H1 (cell line): ENCODE results near the gene DPY19L2. TPM values are rescaled to one million over a fixed set of nuclear protein-coding genes. Genes with fewer than 3 reads are reported as not detected.
"Not testable (repeated sequence)": the region's sequence is repeated elsewhere in the genome, so short reads cannot be mapped to it uniquely, and the experiment has no call there.

Experiments used
- CTCF ChIA-PET: fragments of 300-600 bp; sonication (Branson Sonifier 250); formaldehyde crosslinking; loops from one replicate; lab custom pipeline; 2021; ENCODE audit not compliant: partially characterized antibody; lab: Charles Lee
- POLR2A ChIA-PET: fragments of 300-600 bp; sonication (Branson Sonifier 250); formaldehyde crosslinking; loops from one replicate; lab custom pipeline; 2021; ENCODE audit warnings: inconsistent platforms; ENCODE audit not compliant: partially characterized antibody; lab: Charles Lee
- DNase-seq, 2 experiments: peaks; one replicate each; pipeline versions ENCODE4 v3.0.0 to v3.0.0-alpha.2; 2010 to 2022; ENCODE audit warnings: low spot score in 2 of 2, low read depth in 1 of 2, mixed read lengths in 1 of 2
- FAIRE-seq: peaks from 2 replicates; lab custom pipeline; 2011; peaks lifted over from hg19 to GRCh38; lab: Jason Lieb, UNC
- H2AFZ ChIP-seq: 2 replicates; pipeline ENCODE4 v1.8.1; 2012; ENCODE audit warnings: low read length, inconsistent platforms
- H2AK5ac ChIP-seq: 2 replicates; pipeline ENCODE4 v1.6.1; 2013; ENCODE audit warnings: low read depth, low read length
- H2BK120ac ChIP-seq: replicated peaks from 2 replicates; pipeline ENCODE3; 2013; ENCODE audit warnings: low read depth, low read length, inconsistent platforms
- H2BK12ac ChIP-seq: 2 replicates; pipeline ENCODE4 v1.6.1; 2013; ENCODE audit warnings: low read depth, low read length
- H2BK15ac ChIP-seq: 2 replicates; pipeline ENCODE4 v1.6.1; 2013; ENCODE audit warnings: low read length
- H2BK20ac ChIP-seq: 2 replicates; pipeline ENCODE4 v1.6.1; 2013; ENCODE audit warnings: low read length
- H2BK5ac ChIP-seq: 2 replicates; pipeline ENCODE4 v1.6.1; 2013; ENCODE audit warnings: low read depth, low read length
- H3K14ac ChIP-seq: 2 replicates; pipeline ENCODE4 v1.6.1; 2013; ENCODE audit warnings: inconsistent platforms; ENCODE audit not compliant: insufficient read length
- H3K18ac ChIP-seq: 2 replicates; pipeline ENCODE4 v1.6.1; 2013; ENCODE audit warnings: low read length; ENCODE audit errors: extremely low read depth
- H3K23ac ChIP-seq: 2 replicates; pipeline ENCODE4 v1.6.1; 2013; ENCODE audit warnings: inconsistent platforms; ENCODE audit not compliant: insufficient read length
- H3K23me2 ChIP-seq: 2 replicates; pipeline ENCODE4 v1.6.1; 2013; ENCODE audit warnings: low read depth, low read length
- H3K27ac ChIP-seq: 2 replicates; pipeline ENCODE4 v1.6.1; 2011; ENCODE audit warnings: low read depth, low read length, inconsistent platforms
- H3K27me3 ChIP-seq, 4 experiments: replicated peaks in 1 of 4; 1 replicate in 1 of 4; 2 replicates in 3 of 4; pipeline versions ENCODE4 v1.6.1 to v1.8.1; 2011 to 2013; ENCODE audit warnings: low read length in 3 of 4, mild to moderate bottlenecking in 3 of 4, inconsistent platforms in 2 of 4, mixed read lengths in 2 of 4, moderate library complexity in 1 of 4; ENCODE audit not compliant: control insufficient read depth in 3 of 4, insufficient read depth in 3 of 4; ENCODE audit errors: extremely low read depth in 1 of 4
- H3K36me3 ChIP-seq, 4 experiments: 2 replicates each; pipeline versions ENCODE4 v1.6.1 to v1.8.1; 2011 to 2013; ENCODE audit warnings: mild to moderate bottlenecking in 4 of 4, low read length in 3 of 4, moderate library complexity in 2 of 4, control low read depth in 1 of 4, inconsistent platforms in 1 of 4; ENCODE audit not compliant: insufficient read depth in 4 of 4, control insufficient read depth in 2 of 4
- H3K4ac ChIP-seq: replicated peaks from 2 replicates; pipeline ENCODE3; 2013; ENCODE audit warnings: low read length, low read depth, mixed read lengths, inconsistent platforms; ENCODE audit not compliant: insufficient read length
- H3K4me1 ChIP-seq, 4 experiments: replicated peaks in 1 of 4; 1 replicate in 1 of 4; 2 replicates in 3 of 4; pipeline versions ENCODE4 v1.6.1 to v1.8.1; 2011 to 2013; ENCODE audit warnings: low read length in 3 of 4, inconsistent platforms in 2 of 4, mixed read lengths in 1 of 4; ENCODE audit not compliant: insufficient read depth in 4 of 4, control insufficient read depth in 3 of 4
- H3K4me2 ChIP-seq, 2 experiments: 2 replicates each; pipeline versions ENCODE4 v1.6.1 to v1.8.1; 2011 to 2013; ENCODE audit warnings: low read depth in 2 of 2, low read length in 2 of 2, control low read depth in 1 of 2, inconsistent platforms in 1 of 2, mild to moderate bottlenecking in 1 of 2; ENCODE audit not compliant: insufficient read depth in 1 of 2
- H3K4me3 ChIP-seq, 4 experiments: fragments of 200-600, 300-600 bp in 1 of 4; sonication (generic), shearing (Covaris generic), sonication (Bioruptor Twin) in 1 of 4; 2 replicates each; pipeline versions ENCODE4 v1.5.1 to v1.8.1; 2011 to 2016; ENCODE audit warnings: low read length in 4 of 4, low read depth in 3 of 4, control low read depth in 2 of 4, inconsistent platforms in 2 of 4, mild to moderate bottlenecking in 2 of 4, mixed read lengths in 1 of 4, moderate library complexity in 1 of 4; ENCODE audit not compliant: insufficient read depth in 2 of 4; ENCODE audit errors: extremely low read depth in 1 of 4
- H3K56ac ChIP-seq: replicated peaks from 2 replicates; pipeline ENCODE3; 2013; ENCODE audit warnings: low read depth, mild to moderate bottlenecking, mixed read lengths, low read length, inconsistent platforms; ENCODE audit not compliant: insufficient read length
- H3K79me1 ChIP-seq: 2 replicates; pipeline ENCODE4 v1.6.1; 2013; ENCODE audit warnings: low read depth, low read length, control low read depth
- H3K79me2 ChIP-seq, 2 experiments: 2 replicates each; pipeline versions ENCODE4 v1.6.1 to v1.8.1; 2012 to 2013; ENCODE audit warnings: low read length in 2 of 2, mild to moderate bottlenecking in 2 of 2, inconsistent platforms in 1 of 2; ENCODE audit not compliant: insufficient read depth in 2 of 2, control insufficient read depth in 1 of 2
- H3K9ac ChIP-seq, 4 experiments: replicated peaks in 1 of 4; 1 replicate in 1 of 4; 2 replicates in 3 of 4; pipeline versions ENCODE4 v1.6.1 to v1.8.1; 2011 to 2013; ENCODE audit warnings: low read depth in 3 of 4, low read length in 3 of 4, control low read depth in 2 of 4, mild to moderate bottlenecking in 2 of 4, moderate library complexity in 2 of 4, inconsistent platforms in 1 of 4; ENCODE audit errors: extremely low read depth in 1 of 4
- H3K9me3 ChIP-seq, 2 experiments: 2 replicates each; pipeline versions ENCODE4 v1.6.1 to v1.8.1; 2012 to 2013; ENCODE audit warnings: mild to moderate bottlenecking in 2 of 2, moderate library complexity in 2 of 2, control low read depth in 1 of 2, inconsistent platforms in 1 of 2, low read depth in 1 of 2, low read length in 1 of 2, mixed read lengths in 1 of 2; ENCODE audit not compliant: insufficient read depth in 2 of 2
- H4K20me1 ChIP-seq, 2 experiments: replicated peaks in 1 of 2; 2 replicates each; pipeline versions ENCODE3 to v1.8.1; 2011 to 2013; ENCODE audit warnings: inconsistent platforms in 2 of 2, low read length in 2 of 2, mild to moderate bottlenecking in 1 of 2; ENCODE audit not compliant: insufficient read depth in 2 of 2, control insufficient read depth in 1 of 2
- H4K5ac ChIP-seq: 2 replicates; pipeline ENCODE4 v1.6.1; 2013; ENCODE audit warnings: low read length, low read depth, mixed read lengths, inconsistent platforms; ENCODE audit not compliant: insufficient read length
- H4K8ac ChIP-seq: 2 replicates; pipeline ENCODE4 v1.8.0; 2013; ENCODE audit warnings: mild to moderate bottlenecking, moderate library complexity, low read length, inconsistent platforms; ENCODE audit not compliant: insufficient read depth; ENCODE audit errors: extremely low read depth
- H4K91ac ChIP-seq: replicated peaks from 2 replicates; pipeline ENCODE3; 2013; ENCODE audit warnings: low read length, mixed read lengths, inconsistent platforms; ENCODE audit not compliant: insufficient read length
- WGBS, 2 experiments: shearing (Covaris generic) in 1 of 2; methylation state at CpG; one replicate each; pipeline versions ENCODE4 v1.1.6 to v1.1.7; 2013 to 2015; ENCODE audit warnings: low lambda C conversion rate in 2 of 2, mixed read lengths in 2 of 2, inconsistent platforms in 1 of 2, low coverage in 1 of 2, missing lambda C conversion rate in 1 of 2; ENCODE audit not compliant: insufficient replicate concordance in 2 of 2, insufficient coverage in 1 of 2, insufficient read length in 1 of 2; ENCODE audit errors: extremely low coverage in 1 of 2, missing lambda C conversion rate in 1 of 2; 5-methylcytosine and 5-hydroxymethylcytosine counted together
- polyA plus RNA-seq, 7 experiments: library from polyadenylated mRNA; depleted of rRNA in 3 of 7; stranded (reverse) in 5 of 7; unstranded in 2 of 7; fragments of >200 nt in 5 of 7; fragments of 200-250 nt in 2 of 7; gene quantifications; 1 replicate in 5 of 7; 2 replicates in 1 of 7; 4 replicates in 1 of 7; pipeline versions ENCODE4 v1.2.1 to v1.2.3, GENCODE V29; 2011 to 2013; ENCODE audit warnings: missing spikeins in 2 of 7, mixed read lengths in 2 of 7
- total RNA-seq: library from RNA; stranded (reverse); fragmentation: NEBNext Ultra II Directional; extraction: Animal tissue kit (Norgen Biotek cat#: 25700); gene quantifications from 2 replicates; pipeline ENCODE4 v1.2.1, GENCODE V29; 2021

DPY19L2 gene
- total and polyA plus RNA-seq, 2 of the 8 experiments (the other 6 are each of a cell fraction or from before 2014, with no cell fraction given): 2.2 to 3.3 TPM

DNA sequence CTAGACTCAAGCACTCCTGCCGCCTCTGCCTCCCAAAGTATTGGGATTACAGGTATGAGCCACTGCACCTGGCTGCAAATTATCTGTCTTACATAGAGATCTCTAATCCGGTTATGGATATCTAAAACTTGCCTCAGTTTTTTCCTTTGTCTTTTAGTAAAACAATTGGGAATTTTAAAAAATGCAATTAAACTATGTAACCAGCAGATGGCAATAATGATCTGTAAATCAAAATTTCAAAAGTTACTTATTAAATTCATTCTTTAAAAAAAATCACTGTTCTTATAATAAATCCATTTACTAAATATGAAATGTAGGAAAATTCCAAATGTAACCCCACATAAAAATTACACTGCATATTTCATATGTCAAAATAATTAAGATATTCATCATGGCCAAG lies 4.3 kb upstream of the DPY19L2 start:
- POLR2A ChIA-PET, H4K5ac ChIP-seq: not testable (repeated sequence)
- 60% methylated on average over 2 of the region's 2 CpGs; no CpG with 5 or more reads in 1 of the 2 experiments for WGBS, 2 experiments

DNA sequence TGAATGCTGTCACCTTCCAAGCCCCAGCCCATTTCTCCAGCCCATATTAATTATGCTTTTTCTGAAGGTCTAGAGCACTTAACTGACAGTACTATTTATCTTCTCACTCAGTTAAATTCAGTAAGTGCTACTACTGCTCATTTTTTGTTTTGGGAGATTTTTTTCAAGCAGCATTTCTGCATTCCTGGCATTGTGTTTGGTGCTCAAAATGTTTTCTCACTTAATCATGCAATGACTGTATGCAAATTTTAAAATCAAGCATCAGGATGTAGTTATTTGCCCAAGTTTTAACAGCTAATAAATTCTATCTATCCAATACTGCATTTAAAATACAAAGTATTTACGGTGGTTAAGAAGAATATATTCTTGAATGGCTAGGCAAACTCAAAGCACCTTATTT lies 1.6 kb upstream of the DPY19L2 start:
- H3K4me2 ChIP-seq, H4K20me1 ChIP-seq, H2BK5ac ChIP-seq, H2AFZ ChIP-seq, H4K8ac ChIP-seq, FAIRE-seq, POLR2A ChIA-PET, H2BK120ac ChIP-seq, H3K4ac ChIP-seq, H3K56ac ChIP-seq, H3K23ac ChIP-seq, H3K18ac ChIP-seq, H3K4me3 ChIP-seq, H2BK20ac ChIP-seq, H4K91ac ChIP-seq, H2BK12ac ChIP-seq, H3K4me1 ChIP-seq, H3K9ac ChIP-seq, H3K79me1 ChIP-seq, H3K9me3 ChIP-seq, H3K79me2 ChIP-seq, H2BK15ac ChIP-seq, DNase-seq, H4K5ac ChIP-seq, H3K36me3 ChIP-seq, H3K27ac ChIP-seq, H2AK5ac ChIP-seq, H3K14ac ChIP-seq: not testable (repeated sequence)
- CTCF ChIA-PET: interaction anchor here (0.6 kb wide), 1 partner anchor 132 kb away, joined by 3 read pairs; no protein-coding TSS in a partner anchor
- peaks cover 11% of the 10 kb centered on the region; the same call in 1 of the 2 replicates for H3K23me2 ChIP-seq
- 81% methylated on average over 1 of the region's 1 CpG; no CpG with 5 or more reads in 1 of the 2 experiments for WGBS, 2 experiments
- H3K27me3 ChIP-seq: peaks cover 0 to 11% (median 2%) of the 10 kb centered on the region in 4 experiments; a peak in 2 of 7 replicates

More for the DNA sequence above, 4.3 kb upstream of the DPY19L2 start:
- H3K9ac ChIP-seq, DNase-seq, H2BK120ac ChIP-seq, H3K79me1 ChIP-seq, H4K20me1 ChIP-seq, H3K4ac ChIP-seq, H3K36me3 ChIP-seq, H3K4me3 ChIP-seq, H3K27ac ChIP-seq, H3K4me1 ChIP-seq, H2BK20ac ChIP-seq, H3K14ac ChIP-seq, H3K4me2 ChIP-seq, H3K9me3 ChIP-seq, H2BK15ac ChIP-seq, CTCF ChIA-PET, H2AFZ ChIP-seq, H3K18ac ChIP-seq, H2AK5ac ChIP-seq, H2BK12ac ChIP-seq, H3K79me2 ChIP-seq, H3K56ac ChIP-seq, FAIRE-seq, H2BK5ac ChIP-seq, H4K8ac ChIP-seq, H4K91ac ChIP-seq, H3K23ac ChIP-seq: not testable (repeated sequence)
- H3K23me2 ChIP-seq: peaks cover 11% of the 10 kb centered on the region; the same call in 1 of the 2 replicates
- H3K27me3 ChIP-seq: peaks cover 0 to 11% (median 2%) of the 10 kb centered on the region in 4 experiments; a peak in 2 of 7 replicates
